Fibroblast of lung (primary cell): ENCODE results near the gene TMEM92. TPM values are rescaled to one million over a fixed set of nuclear protein-coding genes. Genes with fewer than 3 reads are reported as not detected.

Experiments used
- DNase-seq, 2 donors: peaks; one replicate each; pipeline versions ENCODE4 v3.0.0 to v3.0.0-alpha.2; 2010; ENCODE audit warnings: low read depth in 2 of 2
- H2AFZ ChIP-seq: 2 replicates; pipeline ENCODE4 v1.5.1; 2012; ENCODE audit warnings: low read length, control low read depth, inconsistent platforms
- H3K27ac ChIP-seq: 2 replicates; pipeline ENCODE4 v1.5.1; 2011; ENCODE audit warnings: low read length, control low read depth; ENCODE audit not compliant: insufficient read depth
- H3K27me3 ChIP-seq: 2 replicates; pipeline ENCODE4 v1.5.1; 2011; ENCODE audit warnings: mild to moderate bottlenecking, low read length; ENCODE audit not compliant: control insufficient read depth, insufficient read depth
- H3K36me3 ChIP-seq: 2 replicates; pipeline ENCODE4 v1.5.1; 2011; ENCODE audit warnings: low read length; ENCODE audit not compliant: control insufficient read depth, insufficient read depth
- H3K4me1 ChIP-seq: 2 replicates; pipeline ENCODE4 v1.5.1; 2011; ENCODE audit warnings: low read length; ENCODE audit not compliant: control insufficient read depth, insufficient read depth; ENCODE audit errors: extremely low read depth
- H3K4me2 ChIP-seq: 2 replicates; pipeline ENCODE4 v1.5.1; 2011; ENCODE audit warnings: low read length, control low read depth; ENCODE audit not compliant: insufficient read depth; ENCODE audit errors: extremely low read depth
- H3K4me3 ChIP-seq, 4 experiments: fragments of 200-600 bp in 1 of 4; sonication (generic) in 1 of 4; replicated peaks in 1 of 4; 2 replicates each; pipeline ENCODE4 v1.5.1; 2011 to 2016; ENCODE audit warnings: low read length in 4 of 4, low read depth in 3 of 4, mild to moderate bottlenecking in 3 of 4, control low read depth in 2 of 4, inconsistent platforms in 1 of 4, mixed read lengths in 1 of 4; ENCODE audit not compliant: insufficient read depth in 1 of 4; ENCODE audit errors: control extremely low read depth in 1 of 4
- H3K79me2 ChIP-seq: 2 replicates; pipeline ENCODE4 v1.5.1; 2012; ENCODE audit warnings: mild to moderate bottlenecking, low read length, inconsistent platforms; ENCODE audit not compliant: control insufficient read depth, insufficient read depth
- H3K9ac ChIP-seq: 2 replicates; pipeline ENCODE4 v1.5.1; 2011; ENCODE audit warnings: mild to moderate bottlenecking, low read length, control low read depth; ENCODE audit not compliant: insufficient read depth
- H3K9me3 ChIP-seq: 2 replicates; pipeline ENCODE4 v1.5.1; 2012; ENCODE audit warnings: low read depth, low read length; ENCODE audit not compliant: control insufficient read depth, insufficient read depth
- H4K20me1 ChIP-seq: 2 replicates; pipeline ENCODE4 v1.5.1; 2011; ENCODE audit warnings: low read length; ENCODE audit not compliant: control insufficient read depth, insufficient read depth; ENCODE audit errors: extremely low read depth
- CTCF ChIP-seq, 2 donors: IDR thresholded peaks in 1 of 2; conservative IDR thresholded peaks in 1 of 2; 1 replicate in 1 of 2; 2 replicates in 1 of 2; pipeline ENCODE4 v1.5.1; 2011 to 2012; ENCODE audit warnings: low read length in 2 of 2, control low read depth in 1 of 2, inconsistent platforms in 1 of 2, low read depth in 1 of 2, mild to moderate bottlenecking in 1 of 2
- EZH2 ChIP-seq: IDR thresholded peaks from 2 replicates; pipeline ENCODE4 v1.5.1; 2012; ENCODE audit warnings: low read length, control low read depth, mild to moderate bottlenecking; ENCODE audit errors: missing control alignments
- polyA plus RNA-seq, 2 donors: library from polyadenylated mRNA; depleted of rRNA in 1 of 2; stranded (reverse) in 1 of 2; unstranded in 1 of 2; fragments of >200 nt; gene quantifications; 2 replicates each; pipeline ENCODE4 v1.2.1, GENCODE V29; 2011 to 2012; ENCODE audit warnings: missing spikeins in 1 of 2
- total RNA-seq: library from RNA; depleted of rRNA; stranded (reverse); fragments of >200 nt; gene quantifications from 2 replicates; pipeline ENCODE4 v1.2.1, GENCODE V29; 2014

Gene TMEM92
- total and polyA plus RNA-seq, 2 donors (not counting 1 experiment from before 2014, with no cell fraction given) = under 0.01 to 0.05 TPM

- Histone ChIP-seq H3K36me3 (peaks cover 2% of the 10 kb centered on the region), H3K27me3 (no peaks in the 10 kb centered on the region), H2AFZ (no peak overlapping the region), H3K4me3 (no peak overlapping the region), H3K4me2 (no peak overlapping the region), H3K4me1 (peaks cover 5% of the 10 kb centered on the region), H4K20me1 (no peaks in the 10 kb centered on the region), H3K79me2 (no peaks in the 10 kb centered on the region), H3K9me3 (no peaks in the 10 kb centered on the region), H3K9ac (no peak overlapping the region), H3K27ac (no peak overlapping the region)
- no peak for DNase-seq
- no peak for TF ChIP-seq CTCF (conservative IDR thresholded peaks at IDR 0.05 in 1 of 2, IDR thresholded peaks at IDR 0.05 in 1 of 2; ENCODE audit: low read depth in 1 of 2, low read length in 2 of 2)
- no peak for TF ChIP-seq EZH2
Observed at GRCh38 chr17:50278526-50279180, 4.4 kb downstream of the TMEM92 start.

GRCh38 chr17:50279181-50279526 is 4.9 kb downstream of the TMEM92 start:
- H2AFZ ChIP-seq = no peak overlapping the region
- H3K27ac ChIP-seq = no peak overlapping the region
- peaks cover 2% of the 10 kb centered on the region for H3K36me3 ChIP-seq
- no peak overlapping the region for H3K4me2 ChIP-seq
- H3K79me2 ChIP-seq = no peaks in the 10 kb centered on the region
- no peak for DNase-seq
- no peaks in the 10 kb centered on the region for H3K27me3 ChIP-seq
- H3K4me1 ChIP-seq = peaks cover 5% of the 10 kb centered on the region
- no peak overlapping the region for H3K9ac ChIP-seq
- H3K4me3 ChIP-seq = no peak overlapping the region
- TF ChIP-seq CTCF (conservative IDR thresholded peaks at IDR 0.05 in 1 of 2, IDR thresholded peaks at IDR 0.05 in 1 of 2; ENCODE audit: low read depth in 1 of 2, low read length in 2 of 2) = no peak
- H3K9me3 ChIP-seq = no peaks in the 10 kb centered on the region
- no peaks in the 10 kb centered on the region for H4K20me1 ChIP-seq

GRCh38 chr17:50279639-50280038 is 5.4 kb downstream of the TMEM92 start:
- no peaks in the 10 kb centered on the region for H3K79me2 ChIP-seq
- H3K36me3 ChIP-seq = peaks cover 2% of the 10 kb centered on the region
- no peaks in the 10 kb centered on the region for H3K27me3 ChIP-seq
- H3K9me3 ChIP-seq = no peaks in the 10 kb centered on the region
- no peak for DNase-seq
- H3K4me3 ChIP-seq = no peak overlapping the region
- H4K20me1 ChIP-seq = no peaks in the 10 kb centered on the region
- H3K4me2 ChIP-seq = no peak overlapping the region
- no peak overlapping the region for H3K9ac ChIP-seq
- TF ChIP-seq EZH2 = no peak
- no peak for TF ChIP-seq CTCF (conservative IDR thresholded peaks at IDR 0.05 in 1 of 2, IDR thresholded peaks at IDR 0.05 in 1 of 2; ENCODE audit: low read depth in 1 of 2, low read length in 2 of 2)
- H2AFZ ChIP-seq = no peak overlapping the region
- no peak overlapping the region for H3K27ac ChIP-seq
- peaks cover 5% of the 10 kb centered on the region for H3K4me1 ChIP-seq
